ENCODE measurements around the gene MACROD2. TPM values are rescaled to one million over a fixed set of nuclear protein-coding genes. Genes with fewer than 3 reads are reported as not detected.

The MACROD2 gene
- total RNA-seq, 1 experiment from 2014 or later, result 1.6 TPM

DNA sequence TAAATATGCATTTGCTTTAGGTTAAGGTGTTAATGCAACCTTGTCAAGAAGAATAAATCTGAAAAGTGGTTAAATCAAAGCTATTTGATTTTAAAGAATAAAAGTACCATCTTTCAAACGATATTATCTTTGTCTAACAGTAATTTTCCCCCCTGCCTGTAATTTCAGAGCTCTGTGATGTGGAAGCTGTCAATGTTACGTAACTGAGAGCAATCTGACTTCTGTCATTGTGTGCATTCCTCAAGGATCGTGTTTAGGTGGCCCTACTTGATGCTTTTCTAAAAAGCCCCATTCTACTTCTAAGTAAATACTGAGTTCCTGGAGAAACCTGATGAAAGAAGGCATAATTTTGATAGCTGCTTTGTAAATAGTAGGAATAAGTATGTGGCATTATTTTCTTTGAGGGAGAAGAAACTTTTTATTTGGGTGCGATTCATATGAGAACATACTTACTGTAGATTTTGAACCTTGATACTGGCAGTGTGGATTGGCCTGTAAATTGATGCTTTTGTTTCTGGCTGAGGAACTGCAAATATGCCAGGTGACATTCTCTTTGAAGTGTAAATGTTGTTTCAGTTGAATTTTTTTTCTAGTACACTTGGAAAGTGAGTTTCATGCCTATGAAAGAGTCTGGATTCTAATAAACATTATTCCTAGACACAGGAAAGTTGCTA is 871.7 kb downstream of the MACROD2 start:
- Histone ChIP-seq H2BK15ac (ENCODE audit: low read depth, low read length) (no peak overlapping the region), H3K27ac (ENCODE audit: insufficient read length, low read depth, low read length) (no peak overlapping the region), H3K9ac (ENCODE audit: extremely low read depth, insufficient read length, low read length) (no peak overlapping the region), H3K27me3 (ENCODE audit: insufficient read depth, low read length) (no peaks in the 10 kb centered on the region), H3K79me1 (ENCODE audit: insufficient read depth, low read depth, low read length, poor library complexity, severe bottlenecking) (no peaks in the 10 kb centered on the region), H3K18ac (ENCODE audit: insufficient read length, low read depth, low read length) (no peak overlapping the region), H2BK5ac (ENCODE audit: insufficient read length, low read length) (no peak overlapping the region), H3K23ac (ENCODE audit: insufficient read length, low read depth, low read length) (no peak overlapping the region), H3K4me1 (ENCODE audit: insufficient read depth, low read length) (no peaks in the 10 kb centered on the region), H2BK12ac (ENCODE audit: insufficient read length, low read depth, low read length) (no peak overlapping the region), H2AFZ (ENCODE audit: low read length) (no peak overlapping the region), H3K14ac (ENCODE audit: insufficient read depth, low read length) (no peak overlapping the region), H3K4ac (ENCODE audit: low read depth, low read length) (no peak overlapping the region), H4K8ac (replicated peaks; ENCODE audit: insufficient read length, low read depth, low read length) (no peak overlapping the region), H2BK120ac (ENCODE audit: low read depth, low read length, poor library complexity, severe bottlenecking) (no peak overlapping the region), H3K79me2 (ENCODE audit: insufficient read depth, low read length) (no peaks in the 10 kb centered on the region), H3K4me2 (ENCODE audit: insufficient read depth, insufficient read length, low read length) (no peak overlapping the region), H3K23me2 (ENCODE audit: insufficient read length, low read depth, low read length, poor library complexity, severe bottlenecking) (no peaks in the 10 kb centered on the region), H3K56ac (ENCODE audit: insufficient read length, low read depth, low read length) (no peak overlapping the region), H3T11ph (ENCODE audit: low read length) (no peak overlapping the region), H2BK20ac (ENCODE audit: low read depth, low read length, poor library complexity, severe bottlenecking) (no peak overlapping the region), H3K9me3 (ENCODE audit: control insufficient read depth, low read depth, low read length) (no peaks in the 10 kb centered on the region), H4K91ac (ENCODE audit: insufficient read length, low read depth, low read length) (no peak overlapping the region), H4K5ac (ENCODE audit: insufficient read length, low read depth, low read length) (no peak overlapping the region), H2AK5ac (ENCODE audit: insufficient read length, low read length) (no peak overlapping the region), H4K20me1 (ENCODE audit: control insufficient read depth, insufficient read depth, insufficient read length) (no peaks in the 10 kb centered on the region)
- TF ChIP-seq, protein P1, sequence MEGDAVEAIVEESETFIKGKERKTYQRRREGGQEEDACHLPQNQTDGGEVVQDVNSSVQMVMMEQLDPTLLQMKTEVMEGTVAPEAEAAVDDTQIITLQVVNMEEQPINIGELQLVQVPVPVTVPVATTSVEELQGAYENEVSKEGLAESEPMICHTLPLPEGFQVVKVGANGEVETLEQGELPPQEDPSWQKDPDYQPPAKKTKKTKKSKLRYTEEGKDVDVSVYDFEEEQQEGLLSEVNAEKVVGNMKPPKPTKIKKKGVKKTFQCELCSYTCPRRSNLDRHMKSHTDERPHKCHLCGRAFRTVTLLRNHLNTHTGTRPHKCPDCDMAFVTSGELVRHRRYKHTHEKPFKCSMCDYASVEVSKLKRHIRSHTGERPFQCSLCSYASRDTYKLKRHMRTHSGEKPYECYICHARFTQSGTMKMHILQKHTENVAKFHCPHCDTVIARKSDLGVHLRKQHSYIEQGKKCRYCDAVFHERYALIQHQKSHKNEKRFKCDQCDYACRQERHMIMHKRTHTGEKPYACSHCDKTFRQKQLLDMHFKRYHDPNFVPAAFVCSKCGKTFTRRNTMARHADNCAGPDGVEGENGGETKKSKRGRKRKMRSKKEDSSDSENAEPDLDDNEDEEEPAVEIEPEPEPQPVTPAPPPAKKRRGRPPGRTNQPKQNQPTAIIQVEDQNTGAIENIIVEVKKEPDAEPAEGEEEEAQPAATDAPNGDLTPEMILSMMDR (conservative IDR thresholded peaks at IDR 0.05), result no peak
- WGBS (ENCODE audit: extremely low coverage, insufficient read length, low lambda C conversion rate), result no CpG with 5 or more reads among the region's 4 CpGs
- no peak for DNase-seq
- Mint-ChIP-seq H3K36me3 (ENCODE audit: insufficient read depth in 1 of 3, low read depth in 3 of 3) (no peaks in the 10 kb centered on the region; a peak in 1 of 7 replicates), H3K4me3 (no peak overlapping the region), H3K4me1 (peaks cover 8 to 10% of the 10 kb centered on the region in 2 experiments), H3K9me3 (no peaks in the 10 kb centered on the region), H3K27me3 (ENCODE audit: low read depth) (no peaks in the 10 kb centered on the region), H3K27ac (no peak overlapping the region)

Data from H9 (cell line).